Adrenal gland (tissue), 12 donors: Measurements from ENCODE around the gene ARHGAP12. TPM values are rescaled to one million over a fixed set of nuclear protein-coding genes. Genes with fewer than 3 reads are reported as not detected.

ENCODE experiments used
- DNase-seq, 7 donors: peaks; one replicate each; pipeline ENCODE4 v3.0.0-alpha.2; 2019 to 2020
- H3K27ac ChIP-seq, 5 donors: fragments of 200-600 bp; sonication (generic) in 4 of 5; 1 replicate in 3 of 5; 2 replicates in 2 of 5; pipeline versions ENCODE4 v1.5.1 to v1.8.0; 2016 to 2020; ENCODE audit warnings: mild to moderate bottlenecking in 1 of 5
- H3K27me3 ChIP-seq: fragments of 200-600 bp; 2 replicates; pipeline ENCODE4 v1.8.0; 2021
- H3K36me3 ChIP-seq, 2 donors: fragments of 200-600 bp; replicated peaks in 1 of 2; 1 replicate in 1 of 2; 2 replicates in 1 of 2; pipeline versions ENCODE4 v1.5.1 to v1.8.0; 2018 to 2022
- H3K4me1 ChIP-seq, 2 donors: fragments of 200-600 bp; replicated peaks in 1 of 2; 1 replicate in 1 of 2; 2 replicates in 1 of 2; pipeline versions ENCODE4 v1.5.1 to v1.8.0; 2018 to 2021
- H3K4me3 ChIP-seq, 4 donors: fragments of 200-600 bp; sonication (generic) in 3 of 4; one replicate each; pipeline ENCODE4 v1.5.1; 2016 to 2018
- H3K9me3 ChIP-seq, 3 donors: fragments of 200-600 bp; sonication (generic) in 1 of 3; replicated peaks in 1 of 3; 1 replicate in 2 of 3; 2 replicates in 1 of 3; pipeline versions ENCODE4 v1.5.1 to v1.8.0; 2016 to 2021
- POLR2A ChIP-seq, 2 donors: fragments of 450-650 bp; IDR thresholded peaks; one replicate each; pipeline ENCODE4 v1.6.1; 2017; ENCODE audit warnings: antibody characterized with exemption in 2 of 2, mild to moderate bottlenecking in 2 of 2, moderate library complexity in 1 of 2
- WGBS, 4 donors: extraction: QIAGEN DNeasy Blood & Tissue Kit in 2 of 4; methylation state at CpG; one replicate each; pipeline versions ENCODE4 v1.1.5 to v1.1.7; 2013 to 2017; 5-methylcytosine and 5-hydroxymethylcytosine counted together
- intact Hi-C, 2 donors: fragments of 100-400 bp; cut with DNase I; formaldehyde crosslinking; loops; one replicate each; pipeline versions ENCODE4 v1.14.1 to v1.15.0; 2022 to 2023
- polyA plus RNA-seq, 3 donors: library from polyadenylated mRNA; stranded (reverse); fragments of 200-250 nt in 2 of 3; fragments of 350-450 nt in 1 of 3; fragmentation: Illumina TruSeq in 1 of 3; extraction: RNeasy Lipid Tissue Mini Kit (QIAGEN cat#74804) in 1 of 3; gene quantifications; one replicate each; pipeline ENCODE4 v1.2.3, GENCODE V29; 2013 to 2014
- total RNA-seq, 9 donors: library from RNA; depleted of rRNA in 4 of 9; stranded (reverse); fragments of >200 nt in 4 of 9; fragments of 120-200 nt in 1 of 9; fragmentation: NEBNext Ultra II Directional in 1 of 9; extraction: Animal tissue kit (Norgen Biotek cat#: 25700) in 1 of 9; gene quantifications; one replicate each; pipeline versions ENCODE4 v1.1.0 to v1.2.4, GENCODE V29; 2013 to 2023
- TF ChIP-seq, protein P1 (sequence below), 6 experiments: fragments of 450-650 bp in 4 of 6; fragments of 200-600 bp in 2 of 6; sonication (generic) in 1 of 6; IDR thresholded peaks; 1 replicate in 5 of 6; 2 replicates in 1 of 6; pipeline versions ENCODE4 v1.5.1 to v1.8.0; 2016 to 2021; ENCODE audit warnings: antibody characterized with exemption in 6 of 6, mild to moderate bottlenecking in 2 of 6, moderate library complexity in 1 of 6
- donor health status: healthy with polysubstance abuse.
- donor health status: Bipolar disorder and iron deficiency.
- donor health status: DM: yes; HTN: yes; CAD: no.
- donor health status: DM: no; HTN: no; CAD: no.
- donor health status: DM: no; HTN: no; CAD: no.
- donor health status: DM: yes; HTN: yes; CAD: no.

ARHGAP12 gene
- total and polyA plus RNA-seq, 12 donors: 26.7 to 88.6 (median 38.1) TPM

DNA sequence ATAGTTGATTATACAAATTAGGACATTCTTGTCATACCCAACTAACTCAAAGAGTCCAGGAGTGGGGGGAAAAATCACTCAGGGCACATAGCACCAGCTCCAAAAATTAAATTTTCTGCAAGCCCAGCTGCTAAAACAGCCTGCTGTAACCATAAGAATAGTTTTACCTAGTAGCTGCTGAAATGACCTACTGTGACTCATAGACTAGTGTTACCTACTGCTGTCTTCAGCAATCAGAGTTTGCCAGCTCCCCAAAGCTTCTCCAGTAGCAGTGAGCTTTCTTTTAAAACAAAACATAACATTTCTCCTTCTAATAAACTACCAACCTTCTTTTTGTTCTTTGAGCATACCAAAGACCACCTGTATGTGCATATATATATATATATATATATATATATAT is 4.2 kb upstream of the ARHGAP12 start:
- TF ChIP-seq, protein P1, sequence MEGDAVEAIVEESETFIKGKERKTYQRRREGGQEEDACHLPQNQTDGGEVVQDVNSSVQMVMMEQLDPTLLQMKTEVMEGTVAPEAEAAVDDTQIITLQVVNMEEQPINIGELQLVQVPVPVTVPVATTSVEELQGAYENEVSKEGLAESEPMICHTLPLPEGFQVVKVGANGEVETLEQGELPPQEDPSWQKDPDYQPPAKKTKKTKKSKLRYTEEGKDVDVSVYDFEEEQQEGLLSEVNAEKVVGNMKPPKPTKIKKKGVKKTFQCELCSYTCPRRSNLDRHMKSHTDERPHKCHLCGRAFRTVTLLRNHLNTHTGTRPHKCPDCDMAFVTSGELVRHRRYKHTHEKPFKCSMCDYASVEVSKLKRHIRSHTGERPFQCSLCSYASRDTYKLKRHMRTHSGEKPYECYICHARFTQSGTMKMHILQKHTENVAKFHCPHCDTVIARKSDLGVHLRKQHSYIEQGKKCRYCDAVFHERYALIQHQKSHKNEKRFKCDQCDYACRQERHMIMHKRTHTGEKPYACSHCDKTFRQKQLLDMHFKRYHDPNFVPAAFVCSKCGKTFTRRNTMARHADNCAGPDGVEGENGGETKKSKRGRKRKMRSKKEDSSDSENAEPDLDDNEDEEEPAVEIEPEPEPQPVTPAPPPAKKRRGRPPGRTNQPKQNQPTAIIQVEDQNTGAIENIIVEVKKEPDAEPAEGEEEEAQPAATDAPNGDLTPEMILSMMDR (IDR thresholded peaks at IDR 0.05): no peak
- TF ChIP-seq POLR2A (IDR thresholded peaks at IDR 0.05): no peak
- no peak overlapping the region for H3K4me3 ChIP-seq

DNA sequence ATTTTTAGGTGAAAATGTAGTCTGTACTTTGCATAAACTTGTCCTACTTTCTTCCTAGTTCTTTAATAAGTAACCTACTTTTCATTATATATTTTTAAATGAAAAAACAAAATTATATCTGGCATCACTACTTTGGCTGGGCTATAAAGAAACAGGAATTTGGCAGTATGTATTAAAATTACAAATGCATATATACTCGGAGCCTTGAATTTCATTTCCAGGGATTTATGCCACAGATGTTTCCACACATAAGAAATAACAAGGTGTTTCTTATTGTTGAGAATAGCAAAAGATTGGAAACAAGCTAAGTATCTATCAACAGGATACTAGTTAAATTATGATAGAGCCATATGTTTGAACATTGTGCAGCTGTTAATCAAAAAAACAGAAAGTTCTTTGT is 2.2 kb upstream of the ARHGAP12 start:
- Histone ChIP-seq H3K4me3 (no peak overlapping the region), H3K27me3 (no peaks in the 10 kb centered on the region), H3K9me3 (no peaks in the 10 kb centered on the region), H3K36me3 (no peaks in the 10 kb centered on the region), H3K27ac (peak overlapping the region in 1 of 5 donors; percentile 89), H3K4me1 (peaks cover 6 to 27% of the 10 kb centered on the region in 2 donors)
- 77 to 83% (median 80%) methylated on average over 1 of the region's 1 CpG for WGBS, 4 donors
- TF ChIP-seq, protein P1 (IDR thresholded peaks at IDR 0.05): no peak
- TF ChIP-seq POLR2A (IDR thresholded peaks at IDR 0.05): no peak
- no peak for DNase-seq
- intact Hi-C loops: no loop called here

More for the DNA sequence above, 4.2 kb upstream of the ARHGAP12 start:
- DNase-seq: no peak
- H3K27ac ChIP-seq: no peak overlapping the region
- no peaks in the 10 kb centered on the region for H3K9me3 ChIP-seq
- H3K36me3 ChIP-seq: no peaks in the 10 kb centered on the region
- H3K27me3 ChIP-seq: no peaks in the 10 kb centered on the region
- intact Hi-C loops: no loop called here
- peaks cover 0 to 14% of the 10 kb centered on the region in 2 donors for H3K4me1 ChIP-seq

DNA sequence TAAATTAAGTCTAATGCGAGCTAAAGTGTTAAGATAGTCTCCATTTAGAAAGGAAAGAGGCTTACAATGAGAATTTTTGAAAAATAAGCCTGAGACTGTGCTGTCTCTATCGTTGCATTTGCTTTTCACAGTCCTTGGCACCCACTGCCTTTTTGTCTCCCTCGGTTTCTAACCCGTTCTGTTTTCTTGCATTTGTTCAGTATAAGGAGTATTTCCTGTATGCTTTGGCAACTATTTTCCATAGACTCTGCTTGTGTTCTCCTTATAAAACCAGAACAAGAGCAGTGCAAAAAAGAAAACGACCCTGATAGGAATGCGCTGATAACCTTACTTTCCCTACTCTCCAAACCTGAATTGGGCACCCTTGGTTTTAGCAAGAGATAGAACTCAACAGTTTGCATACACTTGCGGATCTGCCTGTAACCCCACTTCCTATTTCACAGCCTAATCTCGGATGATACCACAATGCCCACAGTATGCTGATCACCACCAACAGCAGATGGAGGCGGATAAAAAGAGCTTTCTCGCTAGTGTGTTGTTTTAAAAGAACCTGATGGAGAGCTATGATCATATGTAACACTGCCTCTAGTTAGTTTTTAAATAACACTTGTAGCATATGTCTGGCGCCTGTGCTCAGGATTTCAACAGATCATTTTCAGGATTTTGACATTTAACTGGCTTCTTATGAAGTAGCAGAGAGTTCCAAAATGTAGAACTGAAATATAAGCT is 1.6 kb upstream of the ARHGAP12 start:
- H3K27me3 ChIP-seq: no peaks in the 10 kb centered on the region
- H3K27ac ChIP-seq: peak overlapping the region in 4 of 5 donors; percentile 89 to 96 (median 95)
- intact Hi-C loops: no loop called here
- TF ChIP-seq, protein P1 (IDR thresholded peaks at IDR 0.05): no peak
- no peak for TF ChIP-seq POLR2A (IDR thresholded peaks at IDR 0.05)
- DNase-seq: no peak
- peaks cover 8 to 34% of the 10 kb centered on the region in 2 donors for H3K4me1 ChIP-seq
- 9 to 17% (median 12%) methylated on average over 11 of the region's 11 CpGs for WGBS, 4 donors
- H3K4me3 ChIP-seq: peak overlapping the region in 2 of 4 donors; percentile 63 to 91
- no peaks in the 10 kb centered on the region for H3K36me3 ChIP-seq
- no peaks in the 10 kb centered on the region for H3K9me3 ChIP-seq

DNA sequence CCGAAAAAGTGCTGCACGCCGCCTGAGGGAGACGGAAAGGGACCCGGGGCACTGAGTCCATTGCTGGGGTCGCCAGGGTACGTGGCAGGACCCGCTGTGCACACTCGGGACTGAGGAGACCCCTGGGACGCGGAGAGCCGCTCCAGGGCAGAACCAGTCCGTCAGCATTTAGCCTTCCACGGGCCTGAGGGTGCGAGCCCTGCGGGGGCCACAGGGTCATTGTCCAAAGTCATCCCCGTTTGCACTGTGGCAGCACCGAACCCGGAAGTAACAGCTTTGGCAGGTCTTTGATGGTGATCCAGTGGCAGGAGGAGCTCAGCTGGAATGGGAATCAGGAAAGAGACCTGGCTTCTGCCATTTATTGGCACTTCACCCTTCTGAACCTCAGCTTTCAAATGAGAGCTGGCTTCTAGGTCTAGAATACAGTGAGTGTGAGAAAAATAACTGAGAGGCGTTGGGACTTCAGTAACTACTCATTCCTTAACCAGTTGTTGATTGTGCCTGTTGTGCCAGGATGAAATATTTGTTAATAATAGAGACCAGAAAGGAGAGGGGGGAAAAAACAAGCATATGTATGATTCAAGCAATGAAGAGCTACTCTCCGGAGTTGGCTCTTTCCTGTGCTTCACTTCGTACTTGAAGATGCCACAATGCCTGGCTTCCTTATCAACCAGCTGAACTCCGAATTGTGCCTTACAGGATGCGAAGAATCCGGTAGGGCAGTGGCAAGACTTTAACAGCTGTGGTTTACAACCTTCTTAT is 811 bp upstream of the ARHGAP12 start:
- peak overlapping the region; percentile 78 to 96 (median 94) for H3K27ac ChIP-seq
- peaks cover 0 to under 1% of the 10 kb centered on the region in 2 donors for H3K36me3 ChIP-seq
- intact Hi-C loops: loop anchor here in 1 of 2 donors (10.0 kb wide), 1 partner anchor 55 kb away; no protein-coding TSS in a partner anchor
- no peaks in the 10 kb centered on the region for H3K27me3 ChIP-seq
- peaks cover 8 to 38% of the 10 kb centered on the region in 2 donors for H3K4me1 ChIP-seq
- peak; percentile 61 to 81 (median 68) for DNase-seq
- H3K9me3 ChIP-seq: no peaks in the 10 kb centered on the region
- H3K4me3 ChIP-seq: peak overlapping the region; percentile 63 to 94 (median 90)
- TF ChIP-seq, protein P1 (IDR thresholded peaks at IDR 0.05): no peak
- TF ChIP-seq POLR2A (IDR thresholded peaks at IDR 0.05): peak in 1 of 2 donors; percentile 5
- WGBS, 4 donors: 0 to 2% (median 1%) methylated on average over 17 to 25 of the region's 25 CpGs
